GM21825 (cell line): ENCODE data around the gene AXIN1.

ENCODE experiments used
- ATAC-seq: cut with Tn5 transposase; IDR thresholded peaks from one replicate; pipeline ENCODE4 v1.9.1; 2021; ENCODE audit warnings: mild to moderate bottlenecking, moderate library complexity; ENCODE audit not compliant: unreplicated experiment

AXIN1 gene

GRCh38 chr16:305916-306626 lies 46.5 kb downstream of the AXIN1 start:
- no peak for ATAC-seq

GRCh38 chr16:303760-304505 lies 48.6 kb downstream of the AXIN1 start:
- no peak for ATAC-seq

GRCh38 chr16:301950-302349 lies 50.6 kb downstream of the AXIN1 start:
- ATAC-seq: no peak

GRCh38 chr16:301235-301634 lies 51.3 kb downstream of the AXIN1 start:
- ATAC-seq: no peak

- no peak for ATAC-seq
These were observed 54.7 kb downstream of the AXIN1 start for GRCh38 chr16:297832-298231.

GRCh38 chr16:296806-297510 lies 55.6 kb downstream of the AXIN1 start:
- no peak for ATAC-seq

GRCh38 chr16:296276-296675 lies 56.2 kb downstream of the AXIN1 start:
- no peak for ATAC-seq

- ATAC-seq: no peak
These were observed 59.3 kb downstream of the AXIN1 start for GRCh38 chr16:293043-293775.

GRCh38 chr16:291539-291938 lies 61.0 kb downstream of the AXIN1 start:
- no peak for ATAC-seq

- no peak for ATAC-seq
These were observed 61.7 kb downstream of the AXIN1 start for GRCh38 chr16:290681-291405.

GRCh38 chr16:290015-290680 lies 62.4 kb downstream of the AXIN1 start:
- ATAC-seq: no peak

GRCh38 chr16:289395-289997 lies 63.0 kb downstream of the AXIN1 start:
- ATAC-seq: no peak

- no peak for ATAC-seq
These were observed 64.3 kb downstream of the AXIN1 start for GRCh38 chr16:287981-288920.

GRCh38 chr16:287298-287811 lies 65.2 kb downstream of the AXIN1 start:
- no peak for ATAC-seq

- ATAC-seq: no peak
These were observed 65.8 kb downstream of the AXIN1 start for GRCh38 chr16:286491-287297.

GRCh38 chr16:285146-286055 lies 67.1 kb downstream of the AXIN1 start:
- no peak for ATAC-seq
